GM10266 (cell line): ENCODE results near the gene CCDC88A.
"Not testable (repeated sequence)": the region's sequence is repeated elsewhere in the genome, so short reads cannot be mapped to it uniquely, and the experiment has no call there.

Source experiments
- DNase-seq: peaks from one replicate; pipeline ENCODE4 v3.0.0; 2012; ENCODE audit errors: extremely low spot score
- CTCF ChIP-seq: IDR thresholded peaks from 2 replicates; pipeline ENCODE4 v1.5.1; 2012; ENCODE audit warnings: mild to moderate bottlenecking, low read depth; ENCODE audit not compliant: control insufficient read depth, insufficient read depth; ENCODE audit errors: missing control alignments

Gene CCDC88A

DNA sequence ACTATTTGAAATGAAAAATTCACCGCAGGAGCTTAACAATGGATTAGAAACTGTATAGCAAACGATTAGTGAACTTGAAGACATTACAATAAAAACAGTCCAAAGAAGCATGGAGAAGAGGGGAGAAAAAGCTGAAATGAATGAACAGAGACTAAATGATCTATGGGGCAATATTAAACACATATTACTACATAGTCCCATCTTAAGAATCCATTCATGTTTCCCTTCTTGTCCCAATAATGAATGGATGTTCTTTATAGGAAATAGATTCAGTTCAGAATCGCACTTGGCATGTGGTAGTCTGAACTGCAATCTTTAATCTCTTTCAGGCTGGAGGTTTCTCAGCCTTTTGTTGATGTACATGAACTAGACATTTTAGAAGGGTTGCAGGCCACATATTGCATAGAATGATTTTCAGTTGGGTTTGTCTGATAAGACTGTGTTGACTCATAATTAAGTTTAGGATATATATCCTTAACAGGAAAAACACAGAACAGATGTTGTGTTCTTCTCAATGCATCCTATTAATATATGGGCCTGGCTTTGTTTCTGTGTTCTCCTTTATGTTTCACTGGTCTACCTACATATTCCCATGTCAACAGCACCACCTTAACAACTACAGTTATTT, 27.9 kb downstream of the CCDC88A start:
- TF ChIP-seq CTCF: no peak
- no peak for DNase-seq

DNA sequence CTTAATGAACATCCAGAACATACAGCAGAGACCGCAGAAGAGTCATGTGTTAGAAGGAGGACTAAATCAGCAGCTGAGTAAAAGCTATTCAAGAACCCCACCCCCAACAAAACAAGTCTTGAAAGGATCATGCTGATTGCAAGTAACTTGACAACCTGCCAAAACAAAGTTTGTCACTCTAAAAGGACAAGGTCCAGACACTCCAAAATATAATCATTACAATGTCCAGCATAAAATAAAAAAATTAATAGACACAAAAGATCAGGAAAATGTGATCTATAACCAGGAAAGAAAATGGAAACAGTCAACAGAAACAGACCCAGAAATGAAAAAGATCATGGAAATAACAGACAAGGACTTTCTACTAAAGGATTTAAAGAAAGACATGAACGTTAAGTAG, 28.5 kb downstream of the CCDC88A start:
- no peak for DNase-seq
- TF ChIP-seq CTCF: no peak

DNA sequence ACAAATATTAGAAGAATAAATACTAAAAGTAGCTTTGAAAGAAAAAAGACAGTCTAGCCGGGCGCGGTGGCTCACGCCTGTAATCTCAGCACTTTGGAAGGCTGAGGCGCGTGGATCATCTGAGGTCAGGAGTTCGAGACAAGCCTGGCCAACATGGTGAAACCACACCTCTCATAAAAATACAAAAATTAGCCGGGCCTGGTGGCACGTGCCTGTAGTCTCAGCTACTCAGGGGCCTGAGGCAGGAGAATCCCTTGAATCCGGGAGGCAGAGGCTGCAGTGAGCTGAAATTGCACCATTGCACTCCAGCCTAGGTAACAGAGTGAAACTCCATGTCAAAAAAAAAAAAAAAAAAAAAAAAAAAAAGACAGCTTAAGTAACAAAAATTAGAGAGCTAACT, 34.1 kb downstream of the CCDC88A start:
- DNase-seq: not testable (repeated sequence)

GRCh38 chr2:55384786-55385185, 34.9 kb downstream of the CCDC88A start:
- no peak for TF ChIP-seq CTCF
- no peak for DNase-seq

DNA sequence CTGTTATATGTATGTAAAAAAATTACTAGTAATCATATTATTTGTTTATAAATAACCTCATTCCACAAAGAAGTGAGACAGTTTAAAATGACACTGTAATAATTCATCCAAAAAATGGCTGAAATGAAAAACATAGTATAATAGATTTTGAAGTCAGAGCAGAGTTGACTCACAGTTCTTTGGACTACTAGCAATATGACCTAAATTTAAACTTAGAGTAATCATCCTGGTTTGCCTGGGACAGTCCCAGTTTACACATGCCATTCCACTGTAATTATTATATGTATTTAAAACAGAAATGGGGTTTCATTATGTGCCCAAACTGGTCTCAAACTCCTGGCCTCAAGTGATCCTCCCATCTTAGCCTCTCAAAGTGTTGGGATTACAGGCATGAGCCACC, 48.3 kb downstream of the CCDC88A start:
- TF ChIP-seq CTCF: no peak
- no peak for DNase-seq

- no peak for DNase-seq
- TF ChIP-seq CTCF: no peak
Observed at GRCh38 chr2:55370208-55370607, 49.4 kb downstream of the CCDC88A start.

DNA sequence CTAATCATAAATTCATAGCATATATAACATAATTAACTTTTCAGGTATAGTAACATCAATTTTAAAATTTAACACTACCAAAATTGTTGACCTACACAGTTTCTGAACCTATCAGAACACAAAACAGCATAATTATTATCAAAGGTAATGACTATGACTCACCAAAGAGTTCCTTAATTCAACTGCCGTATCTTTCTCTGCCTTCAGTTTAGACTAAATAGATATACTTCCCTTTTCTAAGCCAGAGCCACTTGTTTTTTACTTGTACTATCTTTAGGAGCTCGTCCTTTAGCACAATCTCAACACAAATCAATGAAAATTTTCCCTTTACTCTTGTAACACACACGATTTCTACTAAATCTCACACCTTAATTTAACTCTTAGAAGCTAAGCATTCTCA, 54.4 kb downstream of the CCDC88A start:
- DNase-seq: no peak
- no peak for TF ChIP-seq CTCF
